Measurements from ENCODE around the gene G6PD. TPM values are rescaled to one million over a fixed set of nuclear protein-coding genes. Genes with fewer than 3 reads are reported as not detected.

The G6PD gene
- total and polyA plus RNA-seq, 8 donors: 34.8 to 109 (median 42.0) TPM

DNA sequence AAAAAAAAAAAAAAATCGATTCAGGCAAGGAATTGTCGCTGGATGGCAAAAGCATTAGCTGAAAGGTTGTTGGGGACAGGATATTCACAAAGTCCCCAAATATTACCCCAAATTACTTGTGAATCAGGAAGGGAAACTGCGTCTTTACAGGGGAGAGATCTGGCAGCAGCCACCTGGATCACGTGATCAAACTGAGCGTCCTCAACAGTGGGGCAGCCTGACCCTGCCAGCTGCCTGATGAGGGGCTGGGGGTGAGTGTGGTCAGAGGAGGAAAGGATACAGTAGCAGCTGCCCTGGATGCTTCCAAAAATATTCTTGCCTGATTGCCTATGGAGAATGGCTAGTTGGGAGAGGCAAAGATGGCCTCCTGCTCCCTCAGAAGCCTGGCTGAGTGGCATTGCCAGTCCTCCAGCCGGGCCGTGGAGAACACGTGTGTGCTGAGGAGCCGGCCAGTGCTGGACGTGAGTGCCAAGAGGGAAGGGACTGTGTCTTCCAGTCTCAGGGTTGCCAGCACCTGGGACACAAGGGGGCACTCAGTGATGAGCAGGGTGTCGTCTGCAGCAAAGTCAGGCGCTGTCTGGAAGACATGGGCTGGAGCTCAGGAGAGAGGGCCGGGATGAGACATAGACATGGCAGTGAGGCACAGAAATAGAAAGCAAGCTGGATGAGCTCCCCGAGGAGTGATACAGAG lies 64.6 kb downstream of the G6PD start:
- TF ChIP-seq, protein P1, sequence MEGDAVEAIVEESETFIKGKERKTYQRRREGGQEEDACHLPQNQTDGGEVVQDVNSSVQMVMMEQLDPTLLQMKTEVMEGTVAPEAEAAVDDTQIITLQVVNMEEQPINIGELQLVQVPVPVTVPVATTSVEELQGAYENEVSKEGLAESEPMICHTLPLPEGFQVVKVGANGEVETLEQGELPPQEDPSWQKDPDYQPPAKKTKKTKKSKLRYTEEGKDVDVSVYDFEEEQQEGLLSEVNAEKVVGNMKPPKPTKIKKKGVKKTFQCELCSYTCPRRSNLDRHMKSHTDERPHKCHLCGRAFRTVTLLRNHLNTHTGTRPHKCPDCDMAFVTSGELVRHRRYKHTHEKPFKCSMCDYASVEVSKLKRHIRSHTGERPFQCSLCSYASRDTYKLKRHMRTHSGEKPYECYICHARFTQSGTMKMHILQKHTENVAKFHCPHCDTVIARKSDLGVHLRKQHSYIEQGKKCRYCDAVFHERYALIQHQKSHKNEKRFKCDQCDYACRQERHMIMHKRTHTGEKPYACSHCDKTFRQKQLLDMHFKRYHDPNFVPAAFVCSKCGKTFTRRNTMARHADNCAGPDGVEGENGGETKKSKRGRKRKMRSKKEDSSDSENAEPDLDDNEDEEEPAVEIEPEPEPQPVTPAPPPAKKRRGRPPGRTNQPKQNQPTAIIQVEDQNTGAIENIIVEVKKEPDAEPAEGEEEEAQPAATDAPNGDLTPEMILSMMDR (IDR thresholded peaks at IDR 0.05): no peak
- ATAC-seq (no peak), DNase-seq (peak in 1 of 4 donors; percentile 27)
- H3K27ac ChIP-seq: no peak overlapping the region
- peaks cover 6 to 32% of the 10 kb centered on the region in 2 donors for H3K4me1 ChIP-seq
- intact Hi-C loops (cut with DNase I): no loop called here
- no peak overlapping the region for H3K4me3 ChIP-seq
- H3K27me3 ChIP-seq: no peaks in the 10 kb centered on the region
- H3K36me3 ChIP-seq: peaks cover 0 to 8% of the 10 kb centered on the region in 2 donors
- H3K9me3 ChIP-seq: no peaks in the 10 kb centered on the region

Other genes starting within 250 kb of the G6PD start
- gene FLNA, start 172.2 kb downstream of the G6PD start, total RNA-seq: 1,000 to 10,000 TPM; 1,139 to 1,793 TPM
- 100 to 1,000 TPM; 434 to 671 (median 559) TPM for gene FLNA, start 172.2 kb downstream of the G6PD start, polyA plus RNA-seq (ENCODE audit: insufficient read length in 6 of 6)
- gene EMD, start 167.6 kb downstream of the G6PD start, total RNA-seq: 10 to 100 TPM; 50.1 to 56.6 TPM
- 10 to 100 TPM; 55.4 to 77.1 (median 66.3) TPM for gene EMD, start 167.6 kb downstream of the G6PD start, polyA plus RNA-seq (ENCODE audit: insufficient read length in 6 of 6)
- gene RPL10, start 148.5 kb downstream of the G6PD start, total RNA-seq: 1,000 to 10,000 TPM; 2,309 to 2,455 TPM
- 1,000 to 10,000 TPM; 4,648 to 5,478 (median 4,971) TPM for gene RPL10, start 148.5 kb downstream of the G6PD start, polyA plus RNA-seq (ENCODE audit: insufficient read length in 6 of 6)
- gene DNASE1L1, start 137.6 kb downstream of the G6PD start, total RNA-seq: 10 to 100 TPM; 34.7 to 36.1 TPM
- 10 to 100 TPM in 4 of 6 donors, 1 to 10 TPM in 2; 8.8 to 11.3 (median 10.2) TPM for gene DNASE1L1, start 137.6 kb downstream of the G6PD start, polyA plus RNA-seq (ENCODE audit: insufficient read length in 6 of 6)
- 10 to 100 TPM; 34.7 to 45.5 TPM for gene TAFAZZIN, start 135.3 kb downstream of the G6PD start, total RNA-seq
- gene TAFAZZIN, start 135.3 kb downstream of the G6PD start, polyA plus RNA-seq (ENCODE audit: insufficient read length in 6 of 6): 10 to 100 TPM; 33.9 to 44.8 (median 38.1) TPM
- 100 to 1,000 TPM; 139 to 168 TPM for gene ATP6AP1, start 118.2 kb downstream of the G6PD start, total RNA-seq
- gene ATP6AP1, start 118.2 kb downstream of the G6PD start, polyA plus RNA-seq (ENCODE audit: insufficient read length in 6 of 6): 10 to 100 TPM; 89.4 to 99.8 (median 97.3) TPM
- 100 to 1,000 TPM; 107 to 108 TPM for gene GDI1, start 109.7 kb downstream of the G6PD start, total RNA-seq
- gene GDI1, start 109.7 kb downstream of the G6PD start, polyA plus RNA-seq (ENCODE audit: insufficient read length in 6 of 6): 100 to 1,000 TPM; 119 to 163 (median 137) TPM
- 10 to 100 TPM; 72.6 to 82.1 TPM for gene FAM50A, start 102.7 kb downstream of the G6PD start, total RNA-seq
- 10 to 100 TPM; 43.1 to 58.3 (median 46.4) TPM for gene FAM50A, start 102.7 kb downstream of the G6PD start, polyA plus RNA-seq (ENCODE audit: insufficient read length in 6 of 6)
- 10 to 100 TPM; 62.4 to 83.6 TPM for gene PLXNA3, start 88.6 kb downstream of the G6PD start, total RNA-seq
- 10 to 100 TPM; 48.7 to 77.9 (median 58.6) TPM for gene PLXNA3, start 88.6 kb downstream of the G6PD start, polyA plus RNA-seq (ENCODE audit: insufficient read length in 6 of 6)
- 10 to 100 TPM; 20.9 to 21.0 TPM for gene LAGE3, start 67.6 kb downstream of the G6PD start, total RNA-seq
- gene LAGE3, start 67.6 kb downstream of the G6PD start, polyA plus RNA-seq (ENCODE audit: insufficient read length in 6 of 6): 10 to 100 TPM; 14.9 to 24.2 (median 18.4) TPM
- 10 to 100 TPM; 33.4 to 37.9 TPM for gene UBL4A, start 60.2 kb downstream of the G6PD start, total RNA-seq
- 10 to 100 TPM; 24.7 to 32.3 (median 27.2) TPM for gene UBL4A, start 60.2 kb downstream of the G6PD start, polyA plus RNA-seq (ENCODE audit: insufficient read length in 6 of 6)
- 10 to 100 TPM; 25.1 to 26.8 TPM for gene SLC10A3, start 56.2 kb downstream of the G6PD start, total RNA-seq
- gene SLC10A3, start 56.2 kb downstream of the G6PD start, polyA plus RNA-seq (ENCODE audit: insufficient read length in 6 of 6): 10 to 100 TPM; 13.3 to 22.7 (median 18.2) TPM
- 10 to 100 TPM; 35.3 to 43.6 TPM for gene FAM3A, start 30.6 kb downstream of the G6PD start, total RNA-seq
- gene FAM3A, start 30.6 kb downstream of the G6PD start, polyA plus RNA-seq (ENCODE audit: insufficient read length in 6 of 6): 10 to 100 TPM; 27.1 to 45.3 (median 34.1) TPM
- gene IKBKG, start 774 bp upstream of the G6PD start, total RNA-seq: 10 to 100 TPM; 28.1 to 52.5 TPM
- 10 to 100 TPM; 14.2 to 23.0 (median 15.1) TPM for gene IKBKG, start 774 bp upstream of the G6PD start, polyA plus RNA-seq (ENCODE audit: insufficient read length in 6 of 6)
- not detected for gene CTAG1A, start 38.3 kb upstream of the G6PD start, total RNA-seq
- gene CTAG1A, start 38.3 kb upstream of the G6PD start, polyA plus RNA-seq (ENCODE audit: insufficient read length in 6 of 6): not detected
- not detected for gene CTAG1B, start 72.4 kb upstream of the G6PD start, total RNA-seq
- not detected for gene CTAG1B, start 72.4 kb upstream of the G6PD start, polyA plus RNA-seq (ENCODE audit: insufficient read length in 6 of 6)
- gene CTAG2, start 106.7 kb upstream of the G6PD start, total RNA-seq: not detected
- gene CTAG2, start 106.7 kb upstream of the G6PD start, polyA plus RNA-seq (ENCODE audit: insufficient read length in 6 of 6): not detected
- 10 to 100 TPM in 1 of 2 donors, 1 to 10 TPM in 1; 6.6 to 15.0 TPM for gene GAB3, start 204.2 kb upstream of the G6PD start, total RNA-seq
- gene GAB3, start 204.2 kb upstream of the G6PD start, polyA plus RNA-seq (ENCODE audit: insufficient read length in 6 of 6): 1 to 10 TPM; 6.7 to 9.6 (median 7.8) TPM
- 10 to 100 TPM; 22.3 to 42.5 TPM for gene DKC1, start 216.0 kb upstream of the G6PD start, total RNA-seq
- 10 to 100 TPM; 56.7 to 70.6 (median 66.0) TPM for gene DKC1, start 216.0 kb upstream of the G6PD start, polyA plus RNA-seq (ENCODE audit: insufficient read length in 6 of 6)

All from left lung (tissue), 10 donors.